Trophoblast cell (in vitro differentiated cells and primary cell): ENCODE results near the gene C1orf216.

ENCODE experiments used
- DNase-seq, 2 donors: peaks; one replicate each; pipeline ENCODE4 v3.0.0-alpha.2; 2016
- H2AFZ ChIP-seq: 2 replicates; pipeline ENCODE4 v1.6.1; 2013; ENCODE audit warnings: low read length, moderate library complexity, mild to moderate bottlenecking; ENCODE audit not compliant: insufficient read depth, poor library complexity
- H2AK5ac ChIP-seq: 2 replicates; pipeline ENCODE4 v1.6.1; 2013; ENCODE audit warnings: mild to moderate bottlenecking, low read length
- H2BK120ac ChIP-seq: 2 replicates; pipeline ENCODE4 v1.6.1; 2013; ENCODE audit warnings: low read length, mild to moderate bottlenecking, moderate library complexity; ENCODE audit not compliant: insufficient read depth, poor library complexity
- H2BK12ac ChIP-seq: 2 replicates; pipeline ENCODE4 v1.6.1; 2013; ENCODE audit warnings: mild to moderate bottlenecking, low read length, moderate library complexity
- H2BK5ac ChIP-seq: 2 replicates; pipeline ENCODE4 v1.6.1; 2013; ENCODE audit warnings: low read length, low read depth, moderate library complexity, mild to moderate bottlenecking; ENCODE audit not compliant: poor library complexity
- H3K14ac ChIP-seq: 2 replicates; pipeline ENCODE4 v1.6.1; 2013; ENCODE audit warnings: mild to moderate bottlenecking, low read length
- H3K18ac ChIP-seq: 2 replicates; pipeline ENCODE4 v1.6.1; 2013; ENCODE audit warnings: mild to moderate bottlenecking, low read length
- H3K23ac ChIP-seq: 2 replicates; pipeline ENCODE4 v1.6.1; 2013; ENCODE audit warnings: low read length
- H3K27ac ChIP-seq: 2 replicates; pipeline ENCODE4 v1.5.1; 2013; ENCODE audit warnings: low read depth, mild to moderate bottlenecking, inconsistent platforms, low read length, moderate library complexity
- H3K27me3 ChIP-seq: 2 replicates; pipeline ENCODE4 v1.6.1; 2013; ENCODE audit warnings: inconsistent platforms, mild to moderate bottlenecking, low read length, moderate library complexity; ENCODE audit not compliant: insufficient read depth
- H3K36me3 ChIP-seq, 2 experiments: 1 replicate in 1 of 2; 2 replicates in 1 of 2; pipeline ENCODE4 v1.6.1; 2013; ENCODE audit warnings: low read length in 2 of 2, mild to moderate bottlenecking in 2 of 2, moderate library complexity in 1 of 2; ENCODE audit not compliant: insufficient read depth in 2 of 2, control insufficient read depth in 1 of 2
- H3K4ac ChIP-seq: 2 replicates; pipeline ENCODE4 v1.6.1; 2013; ENCODE audit warnings: low read depth, mild to moderate bottlenecking, low read length, moderate library complexity
- H3K4me1 ChIP-seq, 2 experiments: 1 replicate in 1 of 2; 2 replicates in 1 of 2; pipeline ENCODE4 v1.6.1; 2013; ENCODE audit warnings: low read length in 2 of 2, mild to moderate bottlenecking in 2 of 2, moderate library complexity in 1 of 2; ENCODE audit not compliant: insufficient read depth in 2 of 2, control insufficient read depth in 1 of 2
- H3K4me2 ChIP-seq: 2 replicates; pipeline ENCODE4 v1.6.1; 2013; ENCODE audit warnings: inconsistent platforms, mild to moderate bottlenecking, low read length, moderate library complexity
- H3K4me3 ChIP-seq: 2 replicates; pipeline ENCODE4 v1.5.1; 2013; ENCODE audit warnings: mild to moderate bottlenecking, low read depth, low read length, inconsistent platforms
- H3K79me1 ChIP-seq: one replicate; pipeline ENCODE4 v1.6.1; 2013; ENCODE audit warnings: low read length
- H3K79me2 ChIP-seq: 2 replicates; pipeline ENCODE4 v1.6.1; 2013; ENCODE audit warnings: low read length, mild to moderate bottlenecking; ENCODE audit not compliant: control insufficient read depth, insufficient read depth, poor library complexity
- H3K9ac ChIP-seq: 2 replicates; pipeline ENCODE4 v1.6.1; 2013; ENCODE audit warnings: mild to moderate bottlenecking, low read length
- H3K9me3 ChIP-seq: 2 replicates; pipeline ENCODE4 v1.6.1; 2013; ENCODE audit warnings: low read depth, mild to moderate bottlenecking, control low read depth, inconsistent platforms, low read length; ENCODE audit not compliant: insufficient read depth
- H4K12ac ChIP-seq: 2 replicates; pipeline ENCODE4 v1.6.1; 2013; ENCODE audit warnings: low read depth, mild to moderate bottlenecking, low read length, moderate library complexity
- H4K8ac ChIP-seq: 2 replicates; pipeline ENCODE4 v1.6.1; 2013; ENCODE audit warnings: low read depth, mild to moderate bottlenecking, low read length, moderate library complexity
- H4K91ac ChIP-seq: one replicate; pipeline ENCODE4 v1.6.1; 2013; ENCODE audit warnings: low read depth, mild to moderate bottlenecking, low read length, moderate library complexity
- WGBS: extraction: QIAGEN DNeasy Blood & Tissue Kit; methylation state at CpG from one replicate; pipeline ENCODE4 v1.1.7; 2013; ENCODE audit warnings: missing lambda C conversion rate; ENCODE audit not compliant: insufficient read length, insufficient coverage; ENCODE audit errors: extremely low coverage; 5-methylcytosine and 5-hydroxymethylcytosine counted together

Gene C1orf216

DNA sequence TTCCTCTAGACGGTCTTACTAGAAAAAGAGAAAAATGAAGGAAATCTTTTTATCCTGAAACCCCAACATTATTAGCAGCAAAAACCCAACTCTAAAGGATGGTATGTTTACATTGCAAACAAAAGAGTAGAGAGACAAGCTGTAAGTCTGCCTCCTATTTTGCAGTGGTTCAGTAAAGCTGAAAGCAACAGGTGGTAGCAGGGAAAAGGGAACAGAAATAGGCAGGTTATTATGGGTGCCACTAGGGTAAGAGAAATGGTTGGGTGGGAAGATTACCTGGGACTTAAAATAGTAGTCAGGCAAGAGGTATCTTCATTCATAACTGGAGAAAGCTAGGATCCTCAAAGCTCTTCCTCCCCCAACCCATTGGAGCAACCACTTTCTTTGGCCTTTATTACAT, 37.4 kb upstream of the C1orf216 start:
- H3K4me3 ChIP-seq, result no peak overlapping the region
- H2BK5ac ChIP-seq, result no peak overlapping the region
- no peak overlapping the region for H3K14ac ChIP-seq
- H3K23ac ChIP-seq, result no peak overlapping the region
- H3K4me2 ChIP-seq, result no peak overlapping the region
- no peak overlapping the region for H4K8ac ChIP-seq
- no peak overlapping the region for H2BK12ac ChIP-seq
- H3K4me1 ChIP-seq, result no peaks in the 10 kb centered on the region
- DNase-seq, result no peak
- no peak overlapping the region for H3K27ac ChIP-seq
- H3K36me3 ChIP-seq, result peaks cover 4 to 13% of the 10 kb centered on the region in 2 experiments
- no peak overlapping the region for H3K18ac ChIP-seq
- no peak overlapping the region for H2BK120ac ChIP-seq
- H3K9me3 ChIP-seq, result no peaks in the 10 kb centered on the region
- H4K12ac ChIP-seq, result no peak overlapping the region
- H3K4ac ChIP-seq, result no peak overlapping the region
- H3K9ac ChIP-seq, result no peak overlapping the region
- no peaks in the 10 kb centered on the region for H3K79me1 ChIP-seq
- H4K91ac ChIP-seq, result no peak overlapping the region
- WGBS, result no CpG with 5 or more reads among the region's 1 CpG
- H2AFZ ChIP-seq, result no peak overlapping the region
- H3K27me3 ChIP-seq, result no peaks in the 10 kb centered on the region
- no peak overlapping the region for H2AK5ac ChIP-seq
- H3K79me2 ChIP-seq, result no peaks in the 10 kb centered on the region

DNA sequence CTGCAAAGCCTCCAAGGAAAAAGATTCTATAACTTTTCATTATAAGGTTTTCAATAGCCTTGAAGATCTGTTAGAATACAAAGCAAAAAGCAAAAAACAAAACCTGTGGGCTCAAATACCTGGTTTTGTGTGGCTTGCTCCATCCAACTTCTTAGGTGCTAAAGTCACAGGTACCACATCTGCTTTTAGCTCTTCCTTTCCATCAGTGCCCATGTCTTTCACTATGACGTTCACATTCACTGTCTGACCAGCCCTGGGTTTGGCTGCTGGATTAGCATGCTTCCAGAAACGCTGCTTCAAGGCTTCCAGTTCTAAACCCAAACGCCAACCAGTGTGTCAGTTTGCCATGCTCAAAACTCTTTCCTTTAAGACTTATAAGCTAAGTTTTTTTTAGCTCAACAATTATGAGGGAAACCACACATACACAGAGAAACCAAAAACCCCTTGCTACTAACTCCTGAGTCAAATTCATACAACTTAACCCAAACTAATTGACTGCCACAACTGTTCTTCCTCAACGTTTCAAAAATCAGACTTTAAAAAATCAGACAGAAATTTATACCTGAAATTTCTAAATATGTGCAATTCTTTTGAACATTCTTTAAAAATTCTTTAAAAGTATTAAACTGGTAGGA, 35.1 kb upstream of the C1orf216 start:
- Histone ChIP-seq H2AFZ (no peak overlapping the region), H3K4ac (no peak overlapping the region), H4K12ac (no peak overlapping the region), H3K18ac (no peak overlapping the region), H3K4me1 (no peaks in the 10 kb centered on the region), H3K9me3 (no peaks in the 10 kb centered on the region), H3K4me2 (no peak overlapping the region), H3K79me2 (no peaks in the 10 kb centered on the region), H3K14ac (no peak overlapping the region), H3K79me1 (no peaks in the 10 kb centered on the region), H2BK120ac (no peak overlapping the region), H2BK12ac (no peak overlapping the region), H2BK5ac (no peak overlapping the region), H3K27me3 (no peaks in the 10 kb centered on the region), H2AK5ac (no peak overlapping the region), H3K4me3 (no peak overlapping the region), H3K27ac (no peak overlapping the region), H3K9ac (no peak overlapping the region), H3K23ac (no peak overlapping the region), H4K91ac (no peak overlapping the region), H3K36me3 (peaks cover 5 to 9% of the 10 kb centered on the region in 2 experiments), H4K8ac (no peak overlapping the region)
- WGBS, result no CpG with 5 or more reads among the region's 4 CpGs
- DNase-seq, result no peak

DNA sequence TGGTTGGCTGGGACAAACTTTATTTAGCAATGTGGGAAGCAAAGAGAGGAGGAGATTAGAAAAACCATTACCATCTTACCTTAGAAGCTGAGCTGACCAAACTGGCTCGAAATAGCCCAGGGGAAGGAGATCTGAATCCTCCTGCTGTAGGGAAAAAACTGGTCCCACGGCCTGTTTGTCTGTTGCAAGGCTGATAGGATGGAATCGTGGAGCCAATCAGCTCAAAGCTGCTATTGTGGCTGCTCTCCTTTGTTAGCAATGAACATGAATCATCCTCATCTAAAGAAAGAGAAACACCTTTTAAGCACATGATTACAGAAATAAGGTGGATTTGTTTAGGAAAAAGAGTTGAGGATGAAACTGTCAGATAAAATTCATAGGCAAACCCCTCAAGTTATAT, 29.6 kb upstream of the C1orf216 start:
- H3K4me1 ChIP-seq, result no peaks in the 10 kb centered on the region
- H3K27me3 ChIP-seq, result no peaks in the 10 kb centered on the region
- DNase-seq, result peak; percentile 75 to 85
- H4K91ac ChIP-seq, result no peak overlapping the region
- H4K8ac ChIP-seq, result no peak overlapping the region
- no peak overlapping the region for H3K4me2 ChIP-seq
- no peak overlapping the region for H2BK12ac ChIP-seq
- H2BK5ac ChIP-seq, result no peak overlapping the region
- H3K27ac ChIP-seq, result no peak overlapping the region
- H3K4ac ChIP-seq, result no peak overlapping the region
- H3K36me3 ChIP-seq, result peaks cover 14 to 20% of the 10 kb centered on the region in 2 experiments
- no peaks in the 10 kb centered on the region for H3K9me3 ChIP-seq
- H3K23ac ChIP-seq, result no peak overlapping the region
- no peak overlapping the region for H3K9ac ChIP-seq
- H4K12ac ChIP-seq, result no peak overlapping the region
- H2AFZ ChIP-seq, result no peak overlapping the region
- no peak overlapping the region for H2BK120ac ChIP-seq
- no CpG with 5 or more reads among the region's 3 CpGs for WGBS
- H3K18ac ChIP-seq, result no peak overlapping the region
- no peak overlapping the region for H2AK5ac ChIP-seq
- no peak overlapping the region for H3K4me3 ChIP-seq
- H3K14ac ChIP-seq, result no peak overlapping the region
- H3K79me1 ChIP-seq, result no peaks in the 10 kb centered on the region
- no peaks in the 10 kb centered on the region for H3K79me2 ChIP-seq

DNA sequence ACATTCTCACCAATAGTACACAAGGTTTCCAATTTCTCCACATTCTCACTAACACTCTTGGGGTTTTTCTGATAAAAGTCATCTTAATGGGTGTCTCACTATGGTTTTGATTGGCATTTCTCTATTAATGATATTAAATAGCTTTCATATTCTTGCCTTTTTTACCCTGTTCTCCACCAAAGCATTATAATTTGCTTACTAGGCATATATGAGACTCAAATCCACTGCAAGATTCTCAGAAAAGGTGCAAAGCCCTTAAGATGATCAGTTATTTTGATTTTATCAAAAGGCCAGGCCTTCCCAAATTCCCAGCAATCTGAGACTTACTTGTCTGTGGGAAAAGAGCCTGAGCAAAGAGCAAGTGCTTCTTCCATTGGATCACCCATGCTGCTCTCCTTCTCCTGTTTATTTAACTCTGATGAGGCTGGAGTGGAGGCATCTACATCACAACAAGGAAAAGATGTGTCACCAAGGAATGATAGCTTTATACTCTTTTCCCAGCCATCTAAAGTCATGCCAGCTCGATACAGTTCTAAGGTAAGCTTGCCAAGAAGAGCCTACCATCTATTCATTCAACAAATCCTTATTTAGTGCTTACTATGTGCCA, 26.5 kb upstream of the C1orf216 start:
- Histone ChIP-seq H3K4ac (no peak overlapping the region), H3K23ac (no peak overlapping the region), H2AK5ac (no peak overlapping the region), H3K9ac (no peak overlapping the region), H3K36me3 (peaks cover 18 to 29% of the 10 kb centered on the region in 2 experiments), H3K14ac (no peak overlapping the region), H3K27me3 (no peaks in the 10 kb centered on the region), H2AFZ (no peak overlapping the region), H3K4me1 (no peaks in the 10 kb centered on the region), H2BK5ac (no peak overlapping the region), H4K8ac (no peak overlapping the region), H4K91ac (no peak overlapping the region), H2BK12ac (no peak overlapping the region), H3K18ac (no peak overlapping the region), H3K9me3 (no peaks in the 10 kb centered on the region), H3K79me1 (no peaks in the 10 kb centered on the region), H3K27ac (no peak overlapping the region), H3K4me2 (no peak overlapping the region), H3K79me2 (no peaks in the 10 kb centered on the region), H4K12ac (no peak overlapping the region), H2BK120ac (no peak overlapping the region), H3K4me3 (no peak overlapping the region)
- WGBS, result no CpG with 5 or more reads among the region's 1 CpG
- DNase-seq, result no peak
